Measurements from ENCODE around the gene CARD10.
"Not testable (repeated sequence)": the region's sequence is repeated elsewhere in the genome, so short reads cannot be mapped to it uniquely, and the experiment has no call there.

CARD10 gene

DNA sequence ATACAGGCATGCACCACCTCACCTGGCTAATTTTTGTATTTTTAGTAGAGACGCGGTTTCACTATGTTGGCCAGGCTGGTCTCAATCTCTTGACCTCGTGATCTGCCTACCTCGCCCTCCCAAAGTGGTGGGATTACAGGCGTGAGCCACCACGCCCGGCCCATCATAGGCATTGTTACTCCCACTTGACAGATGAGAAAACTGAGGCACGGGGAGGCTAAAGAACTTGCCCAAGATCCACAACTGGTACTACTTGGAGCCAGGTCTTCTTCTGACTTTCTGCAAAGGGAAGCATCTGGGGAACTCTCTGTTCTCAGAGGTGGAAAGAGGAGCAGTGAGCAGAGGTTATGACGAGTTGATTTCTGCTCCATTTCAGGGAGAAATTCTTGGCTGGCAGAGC is 31.7 kb upstream of the CARD10 start:
- peaks cover 30% of the 10 kb centered on the region for H3K4me1 ChIP-seq (ENCODE audit: control insufficient read depth, low read depth, low read length)
- not testable (repeated sequence) for H3K36me3 ChIP-seq (ENCODE audit: control insufficient read depth, low read depth, low read length); H3K9ac ChIP-seq (ENCODE audit: low read length); H3K4me3 ChIP-seq (ENCODE audit: low read length); H3K9me3 ChIP-seq (ENCODE audit: control insufficient read depth, low read depth, low read length); H3K27me3 ChIP-seq (ENCODE audit: control insufficient read depth, insufficient read depth, low read length); H3K27ac ChIP-seq (ENCODE audit: low read length)

DNA sequence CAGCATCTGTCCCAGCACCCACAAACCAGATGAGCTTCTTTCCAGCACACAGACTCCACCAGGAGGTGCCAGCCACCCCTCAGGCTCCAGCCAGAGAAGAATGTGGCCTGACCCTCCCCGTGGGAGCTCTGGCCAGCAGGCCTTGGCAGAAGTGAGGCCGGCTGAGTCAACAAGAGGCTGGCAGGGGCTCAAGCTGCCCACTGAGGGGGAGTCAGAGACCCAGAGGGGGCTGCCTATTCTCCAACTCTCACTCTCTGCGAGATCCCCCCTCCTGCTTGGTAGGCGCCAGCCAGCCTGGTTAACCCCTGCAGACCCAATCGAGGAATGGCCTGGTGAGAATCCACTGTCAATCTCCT is 30.5 kb upstream of the CARD10 start:
- Histone ChIP-seq H3K4me1 (ENCODE audit: control insufficient read depth, low read depth, low read length) (peaks cover 38% of the 10 kb centered on the region), H3K9ac (ENCODE audit: low read length) (no peak overlapping the region), H3K27me3 (ENCODE audit: control insufficient read depth, insufficient read depth, low read length) (no peaks in the 10 kb centered on the region), H3K27ac (ENCODE audit: low read length) (no peak overlapping the region), H3K9me3 (ENCODE audit: control insufficient read depth, low read depth, low read length) (no peaks in the 10 kb centered on the region), H3K4me3 (ENCODE audit: low read length) (no peak overlapping the region), H3K36me3 (ENCODE audit: control insufficient read depth, low read depth, low read length) (no peaks in the 10 kb centered on the region)

DNA sequence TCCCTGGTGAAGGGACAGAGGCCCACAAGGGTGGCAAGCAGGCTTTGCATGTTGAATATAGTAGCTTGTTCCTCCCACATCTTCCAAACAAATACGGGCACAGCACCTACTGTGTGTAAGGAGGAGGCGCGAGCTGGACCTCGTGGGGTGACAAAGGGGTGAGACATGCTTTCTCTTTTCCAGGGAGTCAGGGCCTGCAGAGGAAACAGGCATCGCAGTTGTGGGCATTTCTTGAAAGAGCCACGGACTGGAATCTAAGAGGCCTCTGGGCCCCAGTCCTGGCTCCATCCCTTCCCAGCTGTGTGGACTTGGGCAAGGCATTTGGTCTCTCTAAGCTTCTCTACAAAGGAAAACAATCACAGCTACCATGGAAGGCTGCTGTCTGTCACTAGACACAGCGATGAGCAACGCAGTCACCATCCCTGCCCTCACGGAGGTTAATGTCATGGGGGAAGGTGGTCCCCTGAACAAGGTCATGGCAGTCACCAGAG is 28.1 kb upstream of the CARD10 start:
- Histone ChIP-seq H3K4me3 (ENCODE audit: low read length) (no peak overlapping the region), H3K27ac (ENCODE audit: low read length) (no peak overlapping the region), H3K9me3 (ENCODE audit: control insufficient read depth, low read depth, low read length) (no peaks in the 10 kb centered on the region), H3K4me1 (ENCODE audit: control insufficient read depth, low read depth, low read length) (peaks cover 34% of the 10 kb centered on the region), H3K27me3 (ENCODE audit: control insufficient read depth, insufficient read depth, low read length) (no peaks in the 10 kb centered on the region), H3K9ac (ENCODE audit: low read length) (no peak overlapping the region), H3K36me3 (ENCODE audit: control insufficient read depth, low read depth, low read length) (no peaks in the 10 kb centered on the region)

DNA sequence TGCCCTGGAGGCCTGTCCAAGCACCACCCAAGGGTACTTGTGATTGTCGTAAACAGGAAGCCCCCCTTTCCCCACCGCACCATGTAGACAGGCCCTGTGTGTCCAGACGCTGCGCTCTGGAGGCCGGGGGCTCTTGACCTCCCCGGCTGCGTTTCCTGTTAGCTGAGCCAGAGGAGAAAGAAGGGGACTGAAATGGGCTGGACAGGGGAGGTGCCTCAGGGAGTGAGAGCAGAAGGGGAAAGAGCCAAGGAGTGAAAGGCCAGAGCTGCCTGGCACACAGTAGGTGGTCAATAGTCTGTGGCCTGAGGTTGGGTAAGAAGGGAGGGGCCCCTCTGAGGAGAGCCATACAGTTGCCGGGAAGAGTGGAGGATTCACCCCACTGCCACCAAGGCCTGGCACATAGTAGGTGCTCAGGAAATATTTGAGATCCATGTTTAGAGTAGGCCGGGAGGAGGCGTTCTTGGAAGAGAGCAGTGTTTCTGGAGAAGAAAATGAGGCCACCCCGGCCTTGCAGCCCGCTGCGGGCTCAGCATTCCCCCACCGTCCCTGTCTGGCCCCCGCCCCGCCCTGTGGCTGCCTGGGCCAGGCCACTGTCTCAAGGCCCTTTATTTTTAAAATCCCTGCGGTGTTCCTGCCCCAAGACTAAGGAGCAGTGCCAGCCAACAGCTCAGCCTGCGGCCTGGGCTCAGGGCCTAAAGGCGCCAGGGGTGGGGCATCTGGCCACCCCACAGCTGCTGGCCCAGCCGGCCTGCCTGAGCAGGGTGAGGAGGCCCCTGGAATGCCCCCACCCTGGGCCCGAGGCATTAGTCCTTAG is 27.4 kb upstream of the CARD10 start:
- Histone ChIP-seq H3K36me3 (ENCODE audit: control insufficient read depth, low read depth, low read length) (no peaks in the 10 kb centered on the region), H3K9ac (ENCODE audit: low read length) (peak overlapping the region; percentile 55), H3K9me3 (ENCODE audit: control insufficient read depth, low read depth, low read length) (no peaks in the 10 kb centered on the region), H3K4me1 (ENCODE audit: control insufficient read depth, low read depth, low read length) (peaks cover 27% of the 10 kb centered on the region), H3K27ac (ENCODE audit: low read length) (peak overlapping the region; percentile 9), H3K27me3 (ENCODE audit: control insufficient read depth, insufficient read depth, low read length) (no peaks in the 10 kb centered on the region), H3K4me3 (ENCODE audit: low read length) (peak overlapping the region; percentile 34)

DNA sequence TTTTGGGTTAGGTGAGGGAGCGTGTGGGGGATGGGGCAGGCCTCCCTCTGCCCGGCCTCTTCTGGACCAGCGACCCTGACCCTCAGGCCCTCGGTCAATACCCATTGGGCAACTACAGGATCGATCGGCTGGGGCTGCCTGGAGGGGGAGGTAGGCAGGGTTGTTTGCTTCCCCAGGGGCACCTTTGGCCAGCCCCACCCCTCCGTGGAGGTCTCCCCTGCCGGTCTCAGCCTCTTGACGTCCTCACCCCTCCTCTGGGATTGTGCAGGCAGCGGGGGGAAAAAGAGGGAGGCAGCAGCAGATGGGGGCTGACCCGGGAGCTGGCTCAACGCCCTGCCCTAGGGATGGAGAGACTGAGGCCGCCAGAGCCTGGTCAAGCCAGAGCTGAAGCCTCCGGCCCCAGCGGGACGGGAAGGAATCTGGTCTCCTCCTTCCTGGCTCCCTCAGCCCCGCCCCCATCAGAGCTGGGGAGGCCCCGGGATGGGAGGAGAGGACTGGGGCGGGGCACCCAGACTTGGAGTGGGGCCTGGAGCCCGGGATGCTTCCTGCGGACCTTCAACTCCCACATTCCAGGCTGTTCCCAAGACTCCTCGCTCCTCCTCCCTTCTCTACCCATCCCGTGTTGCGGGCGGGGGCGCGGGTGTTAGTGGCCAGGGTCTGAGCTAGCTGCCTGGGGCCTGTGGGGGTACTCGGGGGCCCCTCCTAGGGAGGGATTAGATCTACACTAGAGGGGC is 26.7 kb upstream of the CARD10 start:
- H3K4me1 ChIP-seq (ENCODE audit: control insufficient read depth, low read depth, low read length), result peaks cover 26% of the 10 kb centered on the region
- H3K27ac ChIP-seq (ENCODE audit: low read length), result peak overlapping the region; percentile 9
- peak overlapping the region; percentile 34 for H3K4me3 ChIP-seq (ENCODE audit: low read length)
- H3K27me3 ChIP-seq (ENCODE audit: control insufficient read depth, insufficient read depth, low read length), result no peaks in the 10 kb centered on the region
- H3K9ac ChIP-seq (ENCODE audit: low read length), result peak overlapping the region; percentile 55
- no peaks in the 10 kb centered on the region for H3K9me3 ChIP-seq (ENCODE audit: control insufficient read depth, low read depth, low read length)
- no peaks in the 10 kb centered on the region for H3K36me3 ChIP-seq (ENCODE audit: control insufficient read depth, low read depth, low read length)

DNA sequence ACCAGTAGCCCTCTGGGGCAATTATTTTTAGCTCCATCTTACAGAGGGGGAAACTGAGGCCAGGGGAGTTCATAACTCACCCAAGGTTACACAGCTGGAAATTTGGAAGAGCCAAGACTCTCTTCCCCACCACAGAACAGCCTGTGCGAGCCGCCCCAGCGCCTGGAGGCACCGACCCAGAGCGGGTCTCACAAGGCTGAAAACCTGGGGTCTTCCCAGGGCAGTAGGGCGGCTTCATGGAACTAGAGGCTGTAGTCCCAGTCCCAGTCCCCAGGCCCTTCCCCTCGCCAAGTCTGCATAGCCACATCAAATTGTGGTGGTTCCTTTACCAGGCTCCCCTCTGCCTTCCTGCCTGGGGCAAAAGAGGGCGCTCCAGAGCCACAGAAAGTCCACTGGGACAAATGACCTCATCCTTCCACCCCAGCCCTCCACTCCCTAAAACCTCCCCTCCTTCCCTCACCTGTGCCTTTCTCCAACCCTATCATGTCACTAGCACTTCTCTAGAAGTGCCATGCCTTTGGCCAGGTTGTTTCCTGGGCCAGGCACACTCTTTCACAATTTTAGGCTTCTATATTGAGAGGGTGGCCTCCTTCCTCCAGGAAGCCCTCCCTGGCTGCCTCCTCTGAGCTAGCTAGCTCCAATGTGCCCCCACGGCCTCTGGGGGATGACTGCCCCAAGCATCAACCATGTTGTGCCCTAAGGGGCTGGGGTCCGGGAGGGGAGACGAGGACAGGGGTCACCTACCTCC is 25.9 kb upstream of the CARD10 start:
- Histone ChIP-seq H3K27ac (ENCODE audit: low read length) (no peak overlapping the region), H3K36me3 (ENCODE audit: control insufficient read depth, low read depth, low read length) (no peaks in the 10 kb centered on the region), H3K4me1 (ENCODE audit: control insufficient read depth, low read depth, low read length) (peaks cover 26% of the 10 kb centered on the region), H3K4me3 (ENCODE audit: low read length) (peak overlapping the region; percentile 34), H3K27me3 (ENCODE audit: control insufficient read depth, insufficient read depth, low read length) (no peaks in the 10 kb centered on the region), H3K9ac (ENCODE audit: low read length) (peak overlapping the region; percentile 55), H3K9me3 (ENCODE audit: control insufficient read depth, low read depth, low read length) (no peaks in the 10 kb centered on the region)

DNA sequence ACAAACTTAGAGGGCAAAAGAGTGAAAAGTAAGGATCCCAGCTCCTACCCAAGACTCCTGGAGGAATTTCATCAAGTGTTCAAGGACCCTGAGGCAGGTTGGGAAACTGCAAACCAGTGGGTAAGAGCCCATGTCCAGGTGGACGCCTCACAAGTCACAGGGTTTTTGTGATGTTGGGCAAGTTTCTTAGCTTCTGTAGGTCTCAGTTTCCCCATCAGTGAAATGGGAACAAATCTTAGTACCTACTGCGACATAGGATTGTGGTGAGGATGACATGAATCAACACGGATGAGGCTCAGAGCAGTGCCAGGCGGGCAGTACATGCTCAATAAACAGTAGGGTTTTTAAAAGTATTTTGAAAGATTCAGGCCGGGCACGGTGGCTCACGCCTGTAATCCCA is 23.7 kb upstream of the CARD10 start:
- H3K4me3 ChIP-seq (ENCODE audit: low read length), result no peak overlapping the region
- no peaks in the 10 kb centered on the region for H3K27me3 ChIP-seq (ENCODE audit: control insufficient read depth, insufficient read depth, low read length)
- no peak overlapping the region for H3K9ac ChIP-seq (ENCODE audit: low read length)
- H3K27ac ChIP-seq (ENCODE audit: low read length), result no peak overlapping the region
- no peaks in the 10 kb centered on the region for H3K9me3 ChIP-seq (ENCODE audit: control insufficient read depth, low read depth, low read length)
- peaks cover 22% of the 10 kb centered on the region for H3K4me1 ChIP-seq (ENCODE audit: control insufficient read depth, low read depth, low read length)
- H3K36me3 ChIP-seq (ENCODE audit: control insufficient read depth, low read depth, low read length), result no peaks in the 10 kb centered on the region

DNA sequence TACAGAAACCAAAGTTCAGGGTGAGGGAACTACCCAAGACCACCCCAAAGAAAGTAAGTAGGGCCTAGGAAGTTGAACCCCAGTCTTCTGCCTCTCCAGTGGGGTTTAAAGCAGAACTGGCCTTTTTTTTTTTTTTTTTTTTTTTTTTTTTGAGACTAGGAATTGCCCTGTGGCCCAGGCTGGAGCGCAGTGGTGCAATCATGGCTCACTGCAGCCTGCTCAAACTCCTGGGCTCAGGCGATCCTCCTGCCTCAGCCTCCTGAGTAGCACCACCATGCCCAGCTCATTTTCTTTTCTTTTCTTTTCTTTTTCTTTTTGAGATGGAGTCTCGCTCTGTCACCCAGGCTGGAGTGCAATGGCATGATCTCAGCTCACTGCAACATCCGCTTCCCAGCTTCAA is 23.2 kb upstream of the CARD10 start:
- H3K36me3 ChIP-seq (ENCODE audit: control insufficient read depth, low read depth, low read length); H3K27me3 ChIP-seq (ENCODE audit: control insufficient read depth, insufficient read depth, low read length); H3K27ac ChIP-seq (ENCODE audit: low read length); H3K9me3 ChIP-seq (ENCODE audit: control insufficient read depth, low read depth, low read length); H3K9ac ChIP-seq (ENCODE audit: low read length); H3K4me3 ChIP-seq (ENCODE audit: low read length): not testable (repeated sequence)
- peaks cover 21% of the 10 kb centered on the region for H3K4me1 ChIP-seq (ENCODE audit: control insufficient read depth, low read depth, low read length)

DNA sequence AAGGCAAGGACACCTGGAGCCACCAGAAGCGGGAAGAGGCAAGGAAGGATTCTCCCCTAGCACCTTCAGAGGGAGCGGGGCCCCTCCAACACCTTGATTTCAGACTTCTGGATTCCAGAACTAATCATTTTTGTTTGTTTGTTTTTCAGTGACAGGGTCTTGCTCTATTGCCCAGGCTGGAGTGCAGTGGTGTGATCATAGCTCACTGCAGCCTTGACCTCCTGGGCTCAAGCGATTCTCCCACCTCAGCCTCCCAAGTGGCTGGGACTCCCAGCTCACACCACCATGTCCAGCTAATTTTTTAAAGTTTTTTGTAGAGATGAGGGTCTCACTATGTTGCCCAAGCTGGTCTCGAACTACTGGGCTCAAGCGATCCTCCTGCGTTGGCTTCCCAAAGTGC is 20.6 kb upstream of the CARD10 start:
- H3K27ac ChIP-seq (ENCODE audit: low read length); H3K9ac ChIP-seq (ENCODE audit: low read length); H3K36me3 ChIP-seq (ENCODE audit: control insufficient read depth, low read depth, low read length); H3K27me3 ChIP-seq (ENCODE audit: control insufficient read depth, insufficient read depth, low read length); H3K9me3 ChIP-seq (ENCODE audit: control insufficient read depth, low read depth, low read length); H3K4me1 ChIP-seq (ENCODE audit: control insufficient read depth, low read depth, low read length); H3K4me3 ChIP-seq (ENCODE audit: low read length): not testable (repeated sequence)

DNA sequence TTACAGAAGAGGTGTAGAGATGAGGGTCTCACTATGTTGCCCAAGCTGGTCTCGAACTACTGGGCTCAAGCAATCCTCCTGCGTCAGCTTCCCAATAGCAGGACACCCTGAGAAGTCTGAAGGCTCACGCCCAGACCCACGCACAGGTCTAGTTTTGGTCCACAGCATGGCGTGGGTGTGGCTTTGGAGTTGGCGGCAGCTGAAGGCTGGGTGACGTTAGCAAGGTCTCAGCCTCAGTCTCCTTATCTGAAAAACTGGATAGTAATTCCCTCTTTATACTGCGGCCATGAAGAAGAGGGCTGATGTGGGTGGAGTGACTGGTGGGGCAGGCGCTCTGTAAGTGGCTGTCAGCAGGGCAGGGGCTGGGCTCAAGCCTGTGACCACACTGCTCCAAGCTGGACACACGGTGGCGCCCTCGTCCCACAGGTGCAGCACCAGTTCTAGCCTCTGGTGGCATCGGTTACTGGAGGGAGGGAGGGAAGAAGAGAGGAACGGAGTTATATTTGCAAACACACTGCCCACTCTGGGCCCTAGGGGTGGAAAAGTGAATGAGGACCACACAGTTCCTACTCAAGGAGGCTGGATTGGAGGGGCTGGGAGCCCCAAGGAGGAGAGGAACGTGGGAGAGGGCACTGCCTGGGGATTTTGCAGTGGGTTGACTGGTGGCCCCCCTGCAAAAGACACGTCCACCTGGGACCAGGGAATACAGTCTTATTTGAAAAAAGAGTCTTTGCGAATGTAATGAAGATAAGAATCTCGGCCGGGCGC is 19.6 kb upstream of the CARD10 start:
- Histone ChIP-seq H3K36me3 (ENCODE audit: control insufficient read depth, low read depth, low read length) (no peaks in the 10 kb centered on the region), H3K27me3 (ENCODE audit: control insufficient read depth, insufficient read depth, low read length) (no peaks in the 10 kb centered on the region), H3K4me3 (ENCODE audit: low read length) (no peak overlapping the region), H3K9ac (ENCODE audit: low read length) (no peak overlapping the region), H3K4me1 (ENCODE audit: control insufficient read depth, low read depth, low read length) (no peaks in the 10 kb centered on the region), H3K27ac (ENCODE audit: low read length) (no peak overlapping the region), H3K9me3 (ENCODE audit: control insufficient read depth, low read depth, low read length) (no peaks in the 10 kb centered on the region)

DNA sequence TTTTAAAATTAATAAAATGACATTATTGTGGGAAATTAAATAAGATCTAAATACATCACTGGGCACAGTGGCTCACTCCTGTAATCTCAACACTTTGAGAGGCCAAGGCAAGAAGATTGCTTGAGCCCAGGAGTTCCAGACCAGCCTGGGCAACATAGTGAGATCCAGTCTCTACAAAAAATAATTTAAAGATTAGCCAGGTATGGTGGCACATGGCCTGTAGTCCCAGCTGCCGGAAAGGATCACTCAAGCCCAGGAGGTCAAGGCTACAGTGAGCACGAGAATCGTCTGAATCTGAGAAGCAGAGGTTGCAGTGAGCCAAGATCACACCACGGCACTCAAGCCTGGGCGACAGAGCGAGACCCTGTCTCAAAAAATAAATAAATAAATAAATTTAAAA is 15.9 kb upstream of the CARD10 start:
- H3K27ac ChIP-seq (ENCODE audit: low read length), result no peak overlapping the region
- no peak overlapping the region for H3K9ac ChIP-seq (ENCODE audit: low read length)
- H3K27me3 ChIP-seq (ENCODE audit: control insufficient read depth, insufficient read depth, low read length), result no peaks in the 10 kb centered on the region
- no peak overlapping the region for H3K4me3 ChIP-seq (ENCODE audit: low read length)
- no peaks in the 10 kb centered on the region for H3K36me3 ChIP-seq (ENCODE audit: control insufficient read depth, low read depth, low read length)
- H3K9me3 ChIP-seq (ENCODE audit: control insufficient read depth, low read depth, low read length), result no peaks in the 10 kb centered on the region
- no peaks in the 10 kb centered on the region for H3K4me1 ChIP-seq (ENCODE audit: control insufficient read depth, low read depth, low read length)

Data from iPS-18a (cell line).